Esophagus squamous epithelium (tissue), 4 donors: ENCODE measurements around the gene VCL.

Experiments used
- POLR2A ChIP-seq, 4 donors: fragments of 450-650 bp; IDR thresholded peaks; one replicate each; pipeline ENCODE4 v1.6.1; 2017; ENCODE audit warnings: antibody characterized with exemption in 4 of 4, mild to moderate bottlenecking in 4 of 4, moderate library complexity in 3 of 4
- TF ChIP-seq, protein P1 (sequence below), 6 experiments: fragments of 450-650 bp in 4 of 6; fragments of 200-600 bp in 2 of 6; sonication (generic) in 2 of 6; IDR thresholded peaks; one replicate each; pipeline ENCODE4 v1.5.1; 2016 to 2019; ENCODE audit warnings: antibody characterized with exemption in 6 of 6, mild to moderate bottlenecking in 4 of 6, moderate library complexity in 4 of 6

DNA sequence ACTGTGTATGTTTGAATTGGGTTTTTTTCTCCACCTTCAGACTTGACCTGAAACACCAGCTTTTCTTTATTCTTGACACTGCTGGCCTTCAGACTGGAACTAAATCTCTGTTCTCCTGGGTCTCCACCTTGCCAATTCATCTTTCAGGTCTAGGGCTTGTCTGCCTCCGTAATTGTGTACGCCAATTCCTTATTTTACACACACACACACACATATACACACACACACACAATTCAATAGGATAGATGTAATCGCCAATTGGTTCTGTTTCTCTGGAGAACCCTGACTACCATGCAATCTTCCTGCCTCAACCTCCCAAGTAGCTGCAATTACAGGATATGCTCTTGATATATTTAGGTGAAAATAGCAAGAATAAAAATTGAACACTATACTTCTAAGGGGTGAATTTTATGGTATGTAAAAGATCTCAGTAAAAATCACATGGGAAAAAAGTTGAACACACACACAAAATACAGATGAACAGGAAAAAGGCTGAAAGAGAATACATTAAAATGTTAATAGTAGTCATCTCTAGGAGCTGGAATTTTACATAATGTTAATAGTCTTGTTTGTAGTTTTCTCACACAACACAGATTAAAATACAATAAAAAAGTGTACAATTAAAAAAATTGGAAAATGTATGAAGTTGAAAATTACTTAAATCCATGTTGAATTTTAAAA, 6.6 kb upstream of the VCL start:
- TF ChIP-seq, protein P1, sequence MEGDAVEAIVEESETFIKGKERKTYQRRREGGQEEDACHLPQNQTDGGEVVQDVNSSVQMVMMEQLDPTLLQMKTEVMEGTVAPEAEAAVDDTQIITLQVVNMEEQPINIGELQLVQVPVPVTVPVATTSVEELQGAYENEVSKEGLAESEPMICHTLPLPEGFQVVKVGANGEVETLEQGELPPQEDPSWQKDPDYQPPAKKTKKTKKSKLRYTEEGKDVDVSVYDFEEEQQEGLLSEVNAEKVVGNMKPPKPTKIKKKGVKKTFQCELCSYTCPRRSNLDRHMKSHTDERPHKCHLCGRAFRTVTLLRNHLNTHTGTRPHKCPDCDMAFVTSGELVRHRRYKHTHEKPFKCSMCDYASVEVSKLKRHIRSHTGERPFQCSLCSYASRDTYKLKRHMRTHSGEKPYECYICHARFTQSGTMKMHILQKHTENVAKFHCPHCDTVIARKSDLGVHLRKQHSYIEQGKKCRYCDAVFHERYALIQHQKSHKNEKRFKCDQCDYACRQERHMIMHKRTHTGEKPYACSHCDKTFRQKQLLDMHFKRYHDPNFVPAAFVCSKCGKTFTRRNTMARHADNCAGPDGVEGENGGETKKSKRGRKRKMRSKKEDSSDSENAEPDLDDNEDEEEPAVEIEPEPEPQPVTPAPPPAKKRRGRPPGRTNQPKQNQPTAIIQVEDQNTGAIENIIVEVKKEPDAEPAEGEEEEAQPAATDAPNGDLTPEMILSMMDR (IDR thresholded peaks at IDR 0.05) = no peak
- no peak for TF ChIP-seq POLR2A (IDR thresholded peaks at IDR 0.05)
